ENCODE data around the gene CPNE4.

- TF ChIP-seq CTCF (IDR thresholded peaks at IDR 0.05), result no peak
- TF ChIP-seq POLR2A (IDR thresholded peaks at IDR 0.05), result no peak
Measured at GRCh38 chr3:131883711-131884407, 151.0 kb downstream of the CPNE4 start.
